ENCODE measurements around the gene LYZL4. TPM values are rescaled to one million over a fixed set of nuclear protein-coding genes. Genes with fewer than 3 reads are reported as not detected.

The LYZL4 gene
- total and polyA plus RNA-seq, 2 of the 4 experiments (the other 2 are of a cell fraction): not detected

DNA sequence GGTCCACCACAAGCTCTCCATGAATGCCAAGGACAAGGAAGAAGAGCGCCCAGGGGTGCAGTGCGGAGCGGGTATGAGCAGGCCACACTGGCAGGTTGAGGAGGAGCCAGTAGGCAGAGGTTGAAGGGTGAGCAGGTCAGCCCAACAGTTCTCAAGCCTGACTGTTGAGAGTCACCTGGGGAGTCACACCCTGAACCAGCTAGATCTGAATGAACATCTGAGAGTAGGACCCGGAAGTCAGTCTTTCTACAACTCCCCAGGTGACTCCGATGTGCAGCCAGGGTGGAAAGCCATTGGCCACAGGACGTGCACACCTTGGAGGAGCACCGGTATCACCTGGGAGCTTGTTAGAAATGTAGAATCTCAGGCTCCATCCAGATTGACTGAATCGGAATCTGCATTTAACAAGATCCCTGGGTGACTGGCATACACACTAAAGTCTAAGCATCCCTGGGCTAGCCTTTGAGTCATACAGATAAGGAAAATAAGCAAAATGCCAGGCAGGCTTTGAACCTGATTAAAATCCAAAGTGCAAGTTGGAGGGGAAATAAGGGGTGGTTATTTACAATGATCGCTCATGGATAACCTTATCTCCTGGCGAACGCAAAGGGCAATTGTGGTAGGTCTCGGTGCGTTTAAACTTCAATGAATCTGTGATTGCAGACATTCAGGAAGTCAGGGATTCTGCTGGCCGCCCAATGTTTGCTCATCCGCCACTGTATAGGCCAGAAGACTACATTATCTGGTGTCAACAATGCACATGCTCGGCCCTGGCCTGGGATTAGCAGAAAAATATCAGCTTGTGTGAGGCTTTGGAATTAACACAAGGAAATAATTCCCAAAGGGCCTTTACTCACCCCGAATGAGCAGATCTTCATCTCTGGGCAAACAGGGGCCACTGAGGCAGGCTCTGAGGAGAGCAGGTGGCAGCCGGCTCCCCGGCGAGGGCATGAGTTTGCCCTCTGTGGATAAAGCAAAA lies 11.7 kb upstream of the LYZL4 start:
- ATAC-seq (ENCODE audit: low read depth) (no peak), DNase-seq (no peak)
- Histone ChIP-seq H2BK15ac (ENCODE audit: low read depth, low read length) (no peak overlapping the region), H2BK5ac (ENCODE audit: low read depth, low read length, poor library complexity, severe bottlenecking) (no peak overlapping the region), H3K79me1 (ENCODE audit: low read depth in 1 of 2, low read length in 2 of 2) (no peaks in the 10 kb centered on the region), H4K20me1 (ENCODE audit: insufficient read depth, low read length) (no peaks in the 10 kb centered on the region), H4K8ac (ENCODE audit: low read depth in 2 of 2, low read length in 2 of 2) (no peak overlapping the region), H2BK20ac (ENCODE audit: low read depth, low read length) (no peak overlapping the region), H2AK5ac (ENCODE audit: low read depth, low read length) (no peak overlapping the region), H3K4me3 (ENCODE audit: insufficient read depth, low read depth, low read length) (no peak overlapping the region), H3K23ac (ENCODE audit: low read depth, low read length) (no peak overlapping the region), H2BK120ac (ENCODE audit: low read depth, low read length) (no peak overlapping the region), H4K91ac (ENCODE audit: insufficient read depth, low read depth, low read length) (no peak overlapping the region), H3K9ac (ENCODE audit: low read depth, low read length) (no peak overlapping the region), H3K9me3 (ENCODE audit: control insufficient read depth, insufficient read depth, low read length) (no peaks in the 10 kb centered on the region), H3K36me3 (ENCODE audit: control insufficient read depth, insufficient read depth, low read length) (no peaks in the 10 kb centered on the region), H3K56ac (ENCODE audit: extremely low read depth, insufficient read depth, low read length) (no peak overlapping the region), H3K18ac (ENCODE audit: low read depth, low read length) (no peak overlapping the region), H3K27me3 (ENCODE audit: control insufficient read depth, insufficient read depth, low read length) (no peaks in the 10 kb centered on the region), H2AK9ac (replicated peaks; ENCODE audit: low read depth, low read length, poor library complexity) (no peak overlapping the region), H3K4me2 (ENCODE audit: low read depth, low read length) (no peak overlapping the region), H3K14ac (replicated peaks; ENCODE audit: low read depth, low read length) (no peak overlapping the region), H2AFZ (replicated peaks; ENCODE audit: low read length, poor library complexity) (no peak overlapping the region), H3K9me1 (ENCODE audit: insufficient read depth, low read length) (no peaks in the 10 kb centered on the region), H3K27ac (ENCODE audit: insufficient read depth, low read length) (no peak overlapping the region), H4K5ac (ENCODE audit: low read depth, low read length) (no peak overlapping the region), H3K4ac (ENCODE audit: low read depth, low read length) (no peak overlapping the region), H3K4me1 (ENCODE audit: control insufficient read depth, insufficient read depth, low read length) (no peaks in the 10 kb centered on the region)
- no TSS peak for BruUV-seq (replicated peaks)
- in situ Hi-C loops (cut with MboI; ENCODE audit: low sequenced_read_pairs) (no loop called here), dilution Hi-C loops (cut with HindIII; ENCODE audit: low sequenced_read_pairs, unreplicated experiment) (no loop called here), intact Hi-C loops (cut with micrococcal nuclease) (no loop called here)
- WGBS, 2 experiments (ENCODE audit: extremely low coverage in 2 of 2, insufficient read length in 1 of 2): 71% methylated on average over 5 of the region's 20 CpGs; no CpG with 5 or more reads in 1 of the 2 experiments
- ChIA-PET POLR2A (ENCODE audit: unreplicated experiment) (no interaction called here), CTCF (no interaction called here)
- TF ChIP-seq MAFK (IDR thresholded peaks at IDR 0.05; ENCODE audit: low read depth, low read length): no peak
- TF ChIP-seq NFE2L2 (IDR thresholded peaks at IDR 0.05; ENCODE audit: low read depth, low read length): no peak
- TF ChIP-seq RCOR1 (IDR thresholded peaks at IDR 0.05; ENCODE audit: insufficient replicate concordance, low read length): no peak
- TF ChIP-seq MAZ (IDR thresholded peaks at IDR 0.05; ENCODE audit: borderline replicate concordance, low read depth, low read length): no peak
- TF ChIP-seq, protein P1, sequence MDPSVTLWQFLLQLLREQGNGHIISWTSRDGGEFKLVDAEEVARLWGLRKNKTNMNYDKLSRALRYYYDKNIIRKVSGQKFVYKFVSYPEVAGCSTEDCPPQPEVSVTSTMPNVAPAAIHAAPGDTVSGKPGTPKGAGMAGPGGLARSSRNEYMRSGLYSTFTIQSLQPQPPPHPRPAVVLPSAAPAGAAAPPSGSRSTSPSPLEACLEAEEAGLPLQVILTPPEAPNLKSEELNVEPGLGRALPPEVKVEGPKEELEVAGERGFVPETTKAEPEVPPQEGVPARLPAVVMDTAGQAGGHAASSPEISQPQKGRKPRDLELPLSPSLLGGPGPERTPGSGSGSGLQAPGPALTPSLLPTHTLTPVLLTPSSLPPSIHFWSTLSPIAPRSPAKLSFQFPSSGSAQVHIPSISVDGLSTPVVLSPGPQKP (IDR thresholded peaks at IDR 0.05; ENCODE audit: borderline replicate concordance, low read depth, low read length): no peak
- TF ChIP-seq MXI1 (IDR thresholded peaks at IDR 0.05; ENCODE audit: borderline replicate concordance, low read depth, low read length): no peak
- no peak for TF ChIP-seq FOS (IDR thresholded peaks at IDR 0.05; ENCODE audit: low read depth, low read length)
- TF ChIP-seq, protein P2, sequence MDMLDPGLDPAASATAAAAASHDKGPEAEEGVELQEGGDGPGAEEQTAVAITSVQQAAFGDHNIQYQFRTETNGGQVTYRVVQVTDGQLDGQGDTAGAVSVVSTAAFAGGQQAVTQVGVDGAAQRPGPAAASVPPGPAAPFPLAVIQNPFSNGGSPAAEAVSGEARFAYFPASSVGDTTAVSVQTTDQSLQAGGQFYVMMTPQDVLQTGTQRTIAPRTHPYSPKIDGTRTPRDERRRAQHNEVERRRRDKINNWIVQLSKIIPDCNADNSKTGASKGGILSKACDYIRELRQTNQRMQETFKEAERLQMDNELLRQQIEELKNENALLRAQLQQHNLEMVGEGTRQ (IDR thresholded peaks at IDR 0.05; ENCODE audit: low read depth, low read length): no peak

Measured in IMR-90 (cell line).